ENCODE results near the gene POU2AF1.

POU2AF1 gene

GRCh38 chr11:111417766-111418435, 38.8 kb upstream of the POU2AF1 start:
- Histone ChIP-seq H3K4me3 (ENCODE audit: low read length) (no peak overlapping the region), H3K9me3 (replicated peaks; ENCODE audit: low read length) (no peaks in the 10 kb centered on the region), H3K27me3 (ENCODE audit: control insufficient read depth, insufficient read depth, low read length) (peaks cover 72% of the 10 kb centered on the region), H3K4me1 (ENCODE audit: control insufficient read depth, insufficient read depth, low read length) (no peaks in the 10 kb centered on the region), H3K4me2 (ENCODE audit: low read length) (no peak overlapping the region), H3K36me3 (ENCODE audit: insufficient read depth, low read length) (no peaks in the 10 kb centered on the region), H3K9ac (ENCODE audit: low read depth, low read length) (no peak overlapping the region)

- peaks cover 73% of the 10 kb centered on the region for H3K27me3 ChIP-seq (ENCODE audit: control insufficient read depth, insufficient read depth, low read length)
- no peaks in the 10 kb centered on the region for H3K4me1 ChIP-seq (ENCODE audit: control insufficient read depth, insufficient read depth, low read length)
- H3K9me3 ChIP-seq (replicated peaks; ENCODE audit: low read length) = no peaks in the 10 kb centered on the region
- H3K4me2 ChIP-seq (ENCODE audit: low read length) = no peak overlapping the region
- no peak overlapping the region for H3K9ac ChIP-seq (ENCODE audit: low read depth, low read length)
- H3K36me3 ChIP-seq (ENCODE audit: insufficient read depth, low read length) = no peaks in the 10 kb centered on the region
- no peak overlapping the region for H3K4me3 ChIP-seq (ENCODE audit: low read length)
Observed at GRCh38 chr11:111417011-111417765, 38.1 kb upstream of the POU2AF1 start.

GRCh38 chr11:111416231-111416960, 37.3 kb upstream of the POU2AF1 start:
- no peaks in the 10 kb centered on the region for H3K4me1 ChIP-seq (ENCODE audit: control insufficient read depth, insufficient read depth, low read length)
- H3K9ac ChIP-seq (ENCODE audit: low read depth, low read length) = no peak overlapping the region
- no peaks in the 10 kb centered on the region for H3K36me3 ChIP-seq (ENCODE audit: insufficient read depth, low read length)

DNA sequence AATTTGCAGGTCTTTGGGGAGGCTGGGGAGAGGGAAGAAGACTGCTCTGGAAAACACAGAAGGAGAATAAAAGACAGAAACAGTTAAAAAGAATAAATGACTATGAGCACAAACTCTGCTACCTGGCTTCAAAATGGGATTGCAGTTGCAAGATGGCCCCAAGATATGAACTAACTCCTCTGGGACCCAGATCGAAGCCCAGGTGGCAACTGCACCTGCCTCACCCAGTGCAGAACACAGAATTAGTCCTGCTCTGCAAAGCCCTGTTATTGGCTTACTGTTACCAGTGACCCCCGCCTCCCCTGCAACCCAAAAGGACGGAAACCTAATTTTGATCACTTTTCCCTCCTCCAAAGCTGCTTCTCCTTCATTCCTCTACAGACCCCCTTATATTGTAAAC, 35.9 kb upstream of the POU2AF1 start:
- H3K4me1 ChIP-seq (ENCODE audit: control insufficient read depth, insufficient read depth, low read length) = no peaks in the 10 kb centered on the region
- H3K4me3 ChIP-seq (ENCODE audit: low read length) = no peak overlapping the region
- peaks cover 80% of the 10 kb centered on the region for H3K27me3 ChIP-seq (ENCODE audit: control insufficient read depth, insufficient read depth, low read length)
- H3K36me3 ChIP-seq (ENCODE audit: insufficient read depth, low read length) = no peaks in the 10 kb centered on the region
- no peaks in the 10 kb centered on the region for H3K9me3 ChIP-seq (replicated peaks; ENCODE audit: low read length)
- H3K9ac ChIP-seq (ENCODE audit: low read depth, low read length) = no peak overlapping the region
- no peak overlapping the region for H3K4me2 ChIP-seq (ENCODE audit: low read length)

More at GRCh38 chr11:111416231-111416960, 37.3 kb upstream of the POU2AF1 start:
- Histone ChIP-seq H3K27me3 (ENCODE audit: control insufficient read depth, insufficient read depth, low read length) (peaks cover 77% of the 10 kb centered on the region), H3K4me2 (ENCODE audit: low read length) (no peak overlapping the region), H3K4me3 (ENCODE audit: low read length) (no peak overlapping the region), H3K9me3 (replicated peaks; ENCODE audit: low read length) (no peaks in the 10 kb centered on the region)

DNA sequence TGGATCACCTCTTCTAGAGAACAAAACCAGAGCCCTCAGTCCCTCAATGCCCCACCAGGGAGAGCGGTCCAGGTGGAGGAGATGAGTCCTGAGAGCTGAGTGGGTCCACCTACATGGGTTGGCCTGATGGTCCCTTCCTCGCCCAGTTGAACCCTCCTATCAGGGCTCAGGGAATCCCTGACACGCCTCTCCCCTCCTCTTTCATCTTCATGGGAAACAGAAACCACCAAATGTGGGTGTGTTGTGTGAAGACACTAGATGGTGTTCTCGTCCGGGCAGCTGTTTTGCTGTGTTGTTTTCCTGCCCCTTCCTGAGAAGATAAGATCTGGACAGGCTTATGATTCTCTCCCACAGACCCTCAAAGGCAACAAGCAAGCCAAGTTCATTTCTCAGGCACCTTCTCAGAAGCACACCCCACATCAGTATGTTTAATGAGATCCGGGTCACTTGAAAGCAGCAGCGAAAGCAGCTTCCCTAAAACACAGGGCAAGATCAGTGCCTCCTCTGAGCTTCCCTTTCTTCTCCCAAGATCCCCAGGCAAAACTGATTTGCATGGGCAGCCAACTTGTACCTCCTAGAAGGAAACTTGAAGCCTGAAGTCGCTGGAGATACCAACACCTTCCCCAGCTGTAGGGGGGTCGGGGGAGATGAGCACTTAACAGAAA, 35.3 kb upstream of the POU2AF1 start:
- Histone ChIP-seq H3K4me3 (ENCODE audit: low read length) (no peak overlapping the region), H3K27me3 (ENCODE audit: control insufficient read depth, insufficient read depth, low read length) (peaks cover 74% of the 10 kb centered on the region), H3K4me2 (ENCODE audit: low read length) (no peak overlapping the region), H3K9me3 (replicated peaks; ENCODE audit: low read length) (no peaks in the 10 kb centered on the region), H3K4me1 (ENCODE audit: control insufficient read depth, insufficient read depth, low read length) (no peaks in the 10 kb centered on the region), H3K9ac (ENCODE audit: low read depth, low read length) (no peak overlapping the region), H3K36me3 (ENCODE audit: insufficient read depth, low read length) (no peaks in the 10 kb centered on the region)

DNA sequence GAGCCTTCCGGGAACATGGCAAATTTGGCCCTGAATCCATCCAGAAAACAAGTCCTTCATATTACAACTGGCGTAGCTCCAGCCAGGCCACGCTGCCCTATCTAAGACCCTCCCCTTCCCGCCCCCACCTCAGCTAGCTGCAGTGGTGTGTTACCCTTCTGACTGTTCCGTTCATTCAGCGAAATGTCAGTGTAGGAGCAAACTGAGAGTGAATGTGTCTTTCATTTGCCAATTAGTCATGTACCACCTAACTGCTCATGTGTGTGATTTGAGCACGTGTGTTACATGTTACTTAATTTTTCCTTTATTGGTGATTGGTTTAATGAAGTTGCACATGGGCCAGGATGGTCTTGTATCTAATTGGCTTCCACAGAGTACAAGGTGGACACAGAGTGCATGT, 34.8 kb upstream of the POU2AF1 start:
- no peak overlapping the region for H3K9ac ChIP-seq (ENCODE audit: low read depth, low read length)
- no peaks in the 10 kb centered on the region for H3K9me3 ChIP-seq (replicated peaks; ENCODE audit: low read length)
- no peak overlapping the region for H3K4me2 ChIP-seq (ENCODE audit: low read length)
- H3K4me1 ChIP-seq (ENCODE audit: control insufficient read depth, insufficient read depth, low read length) = no peaks in the 10 kb centered on the region
- H3K27me3 ChIP-seq (ENCODE audit: control insufficient read depth, insufficient read depth, low read length) = peaks cover 71% of the 10 kb centered on the region
- H3K4me3 ChIP-seq (ENCODE audit: low read length) = no peak overlapping the region
- no peaks in the 10 kb centered on the region for H3K36me3 ChIP-seq (ENCODE audit: insufficient read depth, low read length)

- no peak overlapping the region for H3K4me3 ChIP-seq (ENCODE audit: low read length)
- H3K4me1 ChIP-seq (ENCODE audit: control insufficient read depth, insufficient read depth, low read length) = no peaks in the 10 kb centered on the region
- H3K36me3 ChIP-seq (ENCODE audit: insufficient read depth, low read length) = no peaks in the 10 kb centered on the region
- H3K27me3 ChIP-seq (ENCODE audit: control insufficient read depth, insufficient read depth, low read length) = peaks cover 63% of the 10 kb centered on the region
- H3K4me2 ChIP-seq (ENCODE audit: low read length) = no peak overlapping the region
- H3K9ac ChIP-seq (ENCODE audit: low read depth, low read length) = no peak overlapping the region
- H3K9me3 ChIP-seq (replicated peaks; ENCODE audit: low read length) = no peaks in the 10 kb centered on the region
Observed at GRCh38 chr11:111412293-111412692, 33.2 kb upstream of the POU2AF1 start.

- H3K36me3 ChIP-seq (ENCODE audit: insufficient read depth, low read length) = no peaks in the 10 kb centered on the region
- H3K4me2 ChIP-seq (ENCODE audit: low read length) = no peak overlapping the region
- H3K4me3 ChIP-seq (ENCODE audit: low read length) = no peak overlapping the region
- H3K27me3 ChIP-seq (ENCODE audit: control insufficient read depth, insufficient read depth, low read length) = peaks cover 60% of the 10 kb centered on the region
- H3K9ac ChIP-seq (ENCODE audit: low read depth, low read length) = no peak overlapping the region
- H3K9me3 ChIP-seq (replicated peaks; ENCODE audit: low read length) = no peaks in the 10 kb centered on the region
- no peaks in the 10 kb centered on the region for H3K4me1 ChIP-seq (ENCODE audit: control insufficient read depth, insufficient read depth, low read length)
Observed at GRCh38 chr11:111411456-111411855, 32.4 kb upstream of the POU2AF1 start.

DNA sequence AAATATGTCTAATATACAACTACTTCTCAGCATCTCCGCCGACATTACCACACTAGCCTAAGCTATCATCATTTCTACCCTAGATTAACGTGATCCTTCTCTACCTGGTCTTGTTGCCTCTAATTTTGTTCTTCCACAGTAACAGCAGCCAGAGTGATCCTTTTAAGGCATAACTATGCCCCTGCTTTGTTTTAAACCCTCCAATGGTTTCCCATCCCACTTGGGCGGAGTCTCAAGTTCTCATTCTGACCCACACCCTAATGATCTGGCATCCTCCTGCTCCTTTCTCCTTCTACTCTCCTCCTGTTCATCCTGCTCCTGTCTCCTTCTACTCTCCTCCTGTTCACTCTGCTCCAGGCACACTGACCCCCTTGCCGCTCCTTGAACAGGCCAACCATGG, 31.9 kb upstream of the POU2AF1 start:
- Histone ChIP-seq H3K4me2 (ENCODE audit: low read length) (no peak overlapping the region), H3K9ac (ENCODE audit: low read depth, low read length) (no peak overlapping the region), H3K4me1 (ENCODE audit: control insufficient read depth, insufficient read depth, low read length) (no peaks in the 10 kb centered on the region), H3K36me3 (ENCODE audit: insufficient read depth, low read length) (no peaks in the 10 kb centered on the region), H3K4me3 (ENCODE audit: low read length) (no peak overlapping the region), H3K27me3 (ENCODE audit: control insufficient read depth, insufficient read depth, low read length) (peaks cover 60% of the 10 kb centered on the region), H3K9me3 (replicated peaks; ENCODE audit: low read length) (no peaks in the 10 kb centered on the region)

GRCh38 chr11:111409915-111410314, 30.8 kb upstream of the POU2AF1 start:
- H3K27me3 ChIP-seq (ENCODE audit: control insufficient read depth, insufficient read depth, low read length) = peaks cover 59% of the 10 kb centered on the region
- no peaks in the 10 kb centered on the region for H3K4me1 ChIP-seq (ENCODE audit: control insufficient read depth, insufficient read depth, low read length)
- no peak overlapping the region for H3K4me3 ChIP-seq (ENCODE audit: low read length)
- no peaks in the 10 kb centered on the region for H3K36me3 ChIP-seq (ENCODE audit: insufficient read depth, low read length)
- no peak overlapping the region for H3K4me2 ChIP-seq (ENCODE audit: low read length)
- no peaks in the 10 kb centered on the region for H3K9me3 ChIP-seq (replicated peaks; ENCODE audit: low read length)
- no peak overlapping the region for H3K9ac ChIP-seq (ENCODE audit: low read depth, low read length)
